HG02852 (cell line): Measurements from ENCODE around the gene SERPINB13.
"Not testable (repeated sequence)": the region's sequence is repeated elsewhere in the genome, so short reads cannot be mapped to it uniquely, and the experiment has no call there.

Experiments
- ATAC-seq: cut with Tn5 transposase; IDR thresholded peaks from one replicate; pipeline ENCODE4 v1.9.1; 2021; ENCODE audit warnings: mild to moderate bottlenecking, moderate library complexity; ENCODE audit not compliant: unreplicated experiment

Gene SERPINB13

GRCh38 chr18:63644694-63645093 is 57.6 kb downstream of the SERPINB13 start:
- ATAC-seq: not testable (repeated sequence)

DNA sequence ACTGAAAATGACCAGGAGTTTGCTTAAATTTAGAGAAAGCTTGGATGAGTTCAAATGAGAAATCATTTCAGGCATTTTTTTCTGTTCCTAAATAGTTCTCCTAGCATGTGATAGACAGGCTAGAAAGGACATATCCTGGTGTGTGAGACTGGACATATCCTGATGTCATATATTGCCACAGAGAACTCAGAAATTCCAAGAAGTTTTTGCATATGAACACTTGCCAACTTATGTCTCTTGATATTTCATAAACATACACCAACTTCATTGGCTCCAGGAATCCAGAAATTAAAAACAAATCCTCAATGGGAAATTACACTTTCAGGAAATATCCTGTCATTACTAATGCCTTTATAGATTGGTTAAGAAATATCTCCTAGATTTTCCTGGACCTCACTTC is 59.8 kb downstream of the SERPINB13 start:
- no peak for ATAC-seq

DNA sequence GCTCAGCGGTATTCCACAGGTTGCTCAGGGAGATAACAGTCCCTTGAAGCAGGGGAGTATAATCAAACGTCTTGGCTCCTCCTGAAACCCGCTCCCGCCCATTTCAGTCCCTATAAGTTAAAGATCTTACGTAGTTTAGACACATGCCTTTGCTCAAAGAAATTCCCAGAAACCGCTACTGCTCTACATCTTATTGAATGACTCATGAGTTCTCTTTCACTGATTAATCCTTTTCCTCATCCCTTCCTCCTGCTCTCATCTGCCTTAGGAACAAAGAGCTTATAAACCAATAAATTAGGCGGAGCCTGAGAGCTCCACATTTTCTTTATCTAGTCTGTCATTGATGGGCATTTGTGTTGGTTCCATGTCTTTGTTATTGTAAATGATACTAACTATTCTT is 61.1 kb downstream of the SERPINB13 start:
- ATAC-seq: no peak
